ENCODE results near the gene PTPRE.

- no peak for TF ChIP-seq ZNF592 (IDR thresholded peaks at IDR 0.05)
- no peak for TF ChIP-seq CTCF (IDR thresholded peaks at IDR 0.05 in 2 of 3, conservative IDR thresholded peaks at IDR 0.05 in 1 of 3; ENCODE audit: control insufficient read depth in 2 of 3, extremely low read depth in 1 of 3, insufficient read depth in 1 of 3, low read depth in 3 of 3, low read length in 3 of 3)
- no peak for TF ChIP-seq KDM1A (IDR thresholded peaks at IDR 0.05; ENCODE audit: borderline replicate concordance)
- TF ChIP-seq IKZF1 (conservative IDR thresholded peaks at IDR 0.05), result no peak
- TF ChIP-seq POLR2AphosphoS5 (IDR thresholded peaks at IDR 0.05; ENCODE audit: low read length), result no peak
- TF ChIP-seq STAT3 (IDR thresholded peaks at IDR 0.05; ENCODE audit: low read depth, low read length), result no peak
- no peak for TF ChIP-seq FOXK2 (IDR thresholded peaks at IDR 0.05)
- TF ChIP-seq TAF1 (IDR thresholded peaks at IDR 0.05; ENCODE audit: borderline replicate concordance, low read depth, low read length), result no peak
Observed at GRCh38 chr10:127978481-127978880, 71.6 kb downstream of the PTPRE start.
